Astrocyte (in vitro differentiated cells and primary cell): ENCODE measurements around the gene BCL11B.

Experiments
- CTCF ChIP-seq: IDR thresholded peaks from 2 replicates; pipeline ENCODE4 v1.5.1; 2011; ENCODE audit warnings: low read depth, mild to moderate bottlenecking, inconsistent platforms, low read length, moderate library complexity; ENCODE audit not compliant: insufficient read depth
- EZH2 ChIP-seq: IDR thresholded peaks from 2 replicates; pipeline ENCODE4 v1.6.1; 2012; ENCODE audit warnings: mild to moderate bottlenecking, low read length, inconsistent platforms; ENCODE audit not compliant: insufficient read depth

DNA sequence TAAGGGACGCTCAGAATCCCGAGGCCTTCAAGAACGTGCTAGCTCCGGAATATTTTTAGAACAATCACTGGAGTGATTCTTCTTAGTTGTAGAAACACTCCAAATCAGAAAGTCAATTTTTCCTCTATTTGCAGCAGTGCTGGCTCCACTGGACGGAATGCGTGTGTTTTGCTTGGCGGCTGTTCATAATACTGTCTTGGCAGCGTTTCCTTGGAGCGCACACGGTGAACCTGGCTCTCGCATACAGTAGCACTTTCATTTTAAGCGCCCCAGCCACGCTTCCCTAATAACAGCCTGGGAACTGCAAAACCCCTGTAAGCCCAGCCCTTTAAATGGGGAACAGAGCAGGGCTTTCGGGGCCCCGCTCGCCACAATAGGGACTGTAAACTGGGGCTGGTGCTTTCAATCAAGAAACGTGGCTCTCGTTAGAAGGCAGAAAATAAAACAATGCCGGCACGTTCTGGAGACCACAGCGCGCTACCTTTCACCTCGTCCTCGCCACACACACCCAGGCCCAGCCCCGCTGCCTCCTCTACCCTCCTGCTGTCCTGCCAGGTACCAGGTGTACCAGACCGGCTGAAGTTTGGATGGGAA is 79.9 kb downstream of the BCL11B start:
- TF ChIP-seq CTCF (no peak), EZH2 (no peak)
